LNCAP (cell line): Measurements from ENCODE around the gene LTBP1.

Source experiments
- TF ChIP-seq, protein P1 (sequence below): fragments of 450-650 bp; IDR thresholded peaks from 2 replicates; pipeline ENCODE4 v1.5.1; 2017; ENCODE audit warnings: mild to moderate bottlenecking

LTBP1 gene

DNA sequence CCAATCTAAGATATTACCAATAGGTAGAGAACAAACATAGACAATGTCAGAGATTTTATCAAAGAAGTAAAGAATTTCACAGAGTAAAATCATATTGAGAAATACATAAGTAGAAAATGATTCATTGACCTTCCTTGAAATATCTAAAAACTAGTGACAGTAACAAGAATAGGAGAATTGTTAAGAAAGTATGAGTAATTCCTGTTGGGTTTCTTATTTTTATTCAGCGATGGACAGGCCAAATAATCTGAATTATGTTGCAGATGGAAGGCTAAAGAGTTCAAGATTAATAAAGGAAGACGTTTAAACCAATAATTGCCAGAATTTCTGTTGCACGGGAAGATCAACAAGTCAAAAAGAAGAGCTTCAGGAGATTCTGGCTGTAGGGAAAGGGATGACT, 366.3 kb downstream of the LTBP1 start:
- TF ChIP-seq, protein P1, sequence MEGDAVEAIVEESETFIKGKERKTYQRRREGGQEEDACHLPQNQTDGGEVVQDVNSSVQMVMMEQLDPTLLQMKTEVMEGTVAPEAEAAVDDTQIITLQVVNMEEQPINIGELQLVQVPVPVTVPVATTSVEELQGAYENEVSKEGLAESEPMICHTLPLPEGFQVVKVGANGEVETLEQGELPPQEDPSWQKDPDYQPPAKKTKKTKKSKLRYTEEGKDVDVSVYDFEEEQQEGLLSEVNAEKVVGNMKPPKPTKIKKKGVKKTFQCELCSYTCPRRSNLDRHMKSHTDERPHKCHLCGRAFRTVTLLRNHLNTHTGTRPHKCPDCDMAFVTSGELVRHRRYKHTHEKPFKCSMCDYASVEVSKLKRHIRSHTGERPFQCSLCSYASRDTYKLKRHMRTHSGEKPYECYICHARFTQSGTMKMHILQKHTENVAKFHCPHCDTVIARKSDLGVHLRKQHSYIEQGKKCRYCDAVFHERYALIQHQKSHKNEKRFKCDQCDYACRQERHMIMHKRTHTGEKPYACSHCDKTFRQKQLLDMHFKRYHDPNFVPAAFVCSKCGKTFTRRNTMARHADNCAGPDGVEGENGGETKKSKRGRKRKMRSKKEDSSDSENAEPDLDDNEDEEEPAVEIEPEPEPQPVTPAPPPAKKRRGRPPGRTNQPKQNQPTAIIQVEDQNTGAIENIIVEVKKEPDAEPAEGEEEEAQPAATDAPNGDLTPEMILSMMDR: no peak

GRCh38 chr2:33314541-33314940, 367.8 kb downstream of the LTBP1 start:
- TF ChIP-seq, protein P1: no peak

DNA sequence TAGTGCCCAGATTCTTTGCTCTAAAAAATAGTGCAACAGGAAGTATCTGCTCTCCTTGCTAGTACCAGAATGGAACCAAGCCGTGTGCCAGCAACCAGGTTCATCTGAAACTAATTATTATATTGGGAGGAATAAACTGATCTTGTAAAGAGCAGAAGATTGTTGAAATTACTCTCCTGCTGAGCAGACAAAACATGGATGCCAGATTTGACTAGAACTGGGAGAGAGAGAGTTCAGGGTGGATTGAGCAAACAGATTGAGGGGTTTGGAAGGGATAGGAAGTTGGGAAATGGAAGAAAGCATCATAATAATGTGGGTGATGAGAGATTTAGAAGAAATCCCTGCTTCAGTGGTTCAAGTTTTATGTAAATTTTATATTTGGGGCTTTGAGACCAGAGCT, 369.6 kb downstream of the LTBP1 start:
- TF ChIP-seq, protein P1: no peak

GRCh38 chr2:33317369-33318007, 370.7 kb downstream of the LTBP1 start:
- TF ChIP-seq, protein P1: no peak

GRCh38 chr2:33318456-33318855, 371.7 kb downstream of the LTBP1 start:
- TF ChIP-seq, protein P1: no peak

- TF ChIP-seq, protein P1: no peak
Measured at GRCh38 chr2:33320573-33320972, 373.8 kb downstream of the LTBP1 start.

GRCh38 chr2:33321236-33321771, 374.6 kb downstream of the LTBP1 start:
- TF ChIP-seq, protein P1: no peak
